SHP77 (cell line): Measurements from ENCODE around the gene ARHGAP28.
"Not testable (repeated sequence)": the region's sequence is repeated elsewhere in the genome, so short reads cannot be mapped to it uniquely, and the experiment has no call there.

ENCODE experiments used
- DNase-seq, 2 experiments: peaks; one replicate each; lab custom pipeline; 2025; lab: John Stamatoyannopoulos, UW

Gene ARHGAP28

GRCh38 chr18:6776188-6776587, 46.7 kb downstream of the ARHGAP28 start:
- DNase-seq = no peak

GRCh38 chr18:6777509-6777908, 48.0 kb downstream of the ARHGAP28 start:
- no peak for DNase-seq

- no peak for DNase-seq
Measured at GRCh38 chr18:6778459-6779247, 49.1 kb downstream of the ARHGAP28 start.

GRCh38 chr18:6781142-6781714, 51.7 kb downstream of the ARHGAP28 start:
- no peak for DNase-seq

GRCh38 chr18:6781796-6782195, 52.3 kb downstream of the ARHGAP28 start:
- DNase-seq = no peak

- DNase-seq = no peak
Measured at GRCh38 chr18:6782861-6783260, 53.3 kb downstream of the ARHGAP28 start.

- DNase-seq = no peak
Measured at GRCh38 chr18:6784046-6784445, 54.5 kb downstream of the ARHGAP28 start.

GRCh38 chr18:6785001-6785400, 55.5 kb downstream of the ARHGAP28 start:
- DNase-seq = no peak

- DNase-seq = no peak
Measured at GRCh38 chr18:6785411-6785810, 55.9 kb downstream of the ARHGAP28 start.

- no peak for DNase-seq
Measured at GRCh38 chr18:6792391-6792790, 62.9 kb downstream of the ARHGAP28 start.

GRCh38 chr18:6793455-6793854, 63.9 kb downstream of the ARHGAP28 start:
- DNase-seq = no peak

GRCh38 chr18:6793986-6794385, 64.5 kb downstream of the ARHGAP28 start:
- DNase-seq = no peak

GRCh38 chr18:6795307-6795706, 65.8 kb downstream of the ARHGAP28 start:
- DNase-seq = no peak

GRCh38 chr18:6796511-6796910, 67.0 kb downstream of the ARHGAP28 start:
- no peak for DNase-seq

- no peak for DNase-seq
Measured at GRCh38 chr18:6797171-6797570, 67.7 kb downstream of the ARHGAP28 start.

- DNase-seq = no peak
Measured at GRCh38 chr18:6798896-6799295, 69.4 kb downstream of the ARHGAP28 start.

- DNase-seq = not testable (repeated sequence)
Measured at GRCh38 chr18:6800309-6800708, 70.8 kb downstream of the ARHGAP28 start.

- no peak for DNase-seq
Measured at GRCh38 chr18:6807515-6808257, 78.2 kb downstream of the ARHGAP28 start.

- DNase-seq = no peak
Measured at GRCh38 chr18:6810191-6810590, 80.7 kb downstream of the ARHGAP28 start.

GRCh38 chr18:6811816-6812215, 82.3 kb downstream of the ARHGAP28 start:
- no peak for DNase-seq

GRCh38 chr18:6814882-6815425, 85.4 kb downstream of the ARHGAP28 start:
- DNase-seq = no peak

- no peak for DNase-seq
Measured at GRCh38 chr18:6816154-6816553, 86.6 kb downstream of the ARHGAP28 start.

GRCh38 chr18:6819332-6819731, 89.8 kb downstream of the ARHGAP28 start:
- no peak for DNase-seq
